Measurements from ENCODE around the gene VAMP5.
A peak's percentile ranks its signal among the peaks of the same experiment; 100 is the strongest.
"Not testable (repeated sequence)": the region's sequence is repeated elsewhere in the genome, so short reads cannot be mapped to it uniquely, and the experiment has no call there.

Gene VAMP5

GRCh38 chr2:85584354-85584856 is at the start of gene VAMP5:
VAMP5 (plus strand) TSS chr2:85584431; CDS start chr2:85584491, 60 bp downstream.
- DNase-seq = no peak

- no peak for DNase-seq
Measured at GRCh38 chr2:85534881-85535280, 49.4 kb upstream of the VAMP5 start.

- peak; percentile 25 for DNase-seq
Measured at GRCh38 chr2:85536479-85536878, 47.8 kb upstream of the VAMP5 start.

GRCh38 chr2:85537600-85538506 is 46.4 kb upstream of the VAMP5 start:
- DNase-seq = peak; percentile 76

- DNase-seq = peak; percentile 98
Measured at GRCh38 chr2:85538507-85539360, 45.5 kb upstream of the VAMP5 start, which contains the start of gene MAT2A. MAT2A (plus strand) TSS chr2:85539168; CDS start chr2:85539288, 120 bp downstream.

- no peak for DNase-seq
Measured at GRCh38 chr2:85539361-85540132, 44.7 kb upstream of the VAMP5 start.

- no peak for DNase-seq
Measured at GRCh38 chr2:85540133-85540648, 44.0 kb upstream of the VAMP5 start.

- no peak for DNase-seq
Measured at GRCh38 chr2:85541262-85541661, 43.0 kb upstream of the VAMP5 start.

- DNase-seq = no peak
Measured at GRCh38 chr2:85541753-85542457, 42.3 kb upstream of the VAMP5 start.

GRCh38 chr2:85542777-85543176 is 41.5 kb upstream of the VAMP5 start:
- DNase-seq = no peak

- peak; percentile 33 for DNase-seq
Measured at GRCh38 chr2:85544254-85544691, 40.0 kb upstream of the VAMP5 start.

GRCh38 chr2:85544915-85545779 is 39.1 kb upstream of the VAMP5 start:
- DNase-seq = not testable (repeated sequence)

GRCh38 chr2:85545780-85546240 is 38.4 kb upstream of the VAMP5 start:
- no peak for DNase-seq

- no peak for DNase-seq
Measured at GRCh38 chr2:85547089-85547858, 37.0 kb upstream of the VAMP5 start.

GRCh38 chr2:85547859-85548607 is 36.2 kb upstream of the VAMP5 start:
- no peak for DNase-seq

GRCh38 chr2:85548608-85548900 is 35.7 kb upstream of the VAMP5 start:
- no peak for DNase-seq

GRCh38 chr2:85549095-85549494 is 35.1 kb upstream of the VAMP5 start:
- no peak for DNase-seq

GRCh38 chr2:85549826-85550225 is 34.4 kb upstream of the VAMP5 start:
- DNase-seq = no peak

GRCh38 chr2:85550486-85550885 is 33.7 kb upstream of the VAMP5 start:
- DNase-seq = no peak

Measured in NCI-H2227 treated with DMSO at 0.1 percent for 48 hours (cell line).